Measurements from ENCODE around the gene DCDC2B. TPM values are rescaled to one million over a fixed set of nuclear protein-coding genes. Genes with fewer than 3 reads are reported as not detected.

The DCDC2B gene
- total RNA-seq, 2 donors from 2014 or later = 0.28 to 0.37 TPM

DNA sequence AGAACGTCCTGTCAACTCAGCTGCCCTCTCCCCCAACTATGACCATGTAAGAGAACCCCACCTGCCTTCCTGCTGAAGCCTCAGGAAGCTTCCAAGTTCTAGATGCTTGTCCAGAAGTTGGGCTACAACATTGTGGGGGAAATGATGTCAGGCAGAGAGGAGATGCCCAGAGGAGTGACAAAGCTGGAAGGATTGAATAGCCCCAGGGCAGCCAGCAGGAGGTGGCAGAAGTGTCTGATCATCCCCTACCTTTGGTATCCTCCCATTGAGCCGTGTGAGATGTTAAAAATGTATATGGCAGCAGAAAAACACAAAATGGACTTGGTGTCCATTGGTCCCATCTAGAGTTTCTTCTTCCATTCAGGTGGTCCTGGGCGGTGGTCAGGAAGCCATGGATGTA is 19.9 kb downstream of the DCDC2B start:
- Mint-ChIP-seq H3K9me3 (no peaks in the 10 kb centered on the region), H3K27me3 (no peaks in the 10 kb centered on the region), H3K4me1 (peaks cover 14% of the 10 kb centered on the region), H3K27ac (no peak overlapping the region), H3K4me3 (no peak overlapping the region), H3K36me3 (ENCODE audit: low read depth) (peaks cover 87% of the 10 kb centered on the region)
- ATAC-seq (replicated peaks) = no peak

DNA sequence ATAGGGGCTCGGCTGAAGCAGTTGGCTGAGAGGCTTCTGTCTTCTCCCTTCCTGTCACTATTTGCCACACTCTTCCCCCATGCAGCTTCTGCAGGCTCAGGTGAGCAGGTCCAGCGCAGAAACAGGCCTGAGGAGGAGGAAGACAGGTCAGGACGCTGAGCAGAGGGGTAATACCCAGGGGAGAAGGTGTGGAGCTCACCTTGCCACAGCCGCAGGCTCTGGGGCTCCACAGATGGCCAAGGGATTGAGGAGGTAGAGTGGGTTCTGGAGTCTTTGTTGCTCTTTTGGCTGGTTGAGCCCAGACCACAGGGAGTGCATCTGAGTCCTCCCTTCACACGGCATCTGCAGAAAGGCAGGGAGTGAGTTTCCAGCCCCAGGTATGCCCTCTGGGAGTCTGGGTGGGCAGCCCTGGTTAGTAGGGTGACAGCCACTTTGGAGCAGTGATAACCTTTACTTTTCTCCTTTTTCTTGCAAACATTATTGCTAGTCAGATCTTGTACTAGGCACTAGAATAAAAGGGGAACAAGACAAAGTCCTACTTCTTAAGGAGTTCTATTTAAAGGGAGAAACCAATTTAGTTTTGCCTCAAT is 23.0 kb downstream of the DCDC2B start:
- Mint-ChIP-seq H3K27me3 (no peaks in the 10 kb centered on the region), H3K27ac (peak overlapping the region; percentile 18), H3K9me3 (no peaks in the 10 kb centered on the region), H3K4me1 (peaks cover 7% of the 10 kb centered on the region), H3K36me3 (ENCODE audit: low read depth) (peaks cover 55% of the 10 kb centered on the region), H3K4me3 (no peak overlapping the region)
- no peak for ATAC-seq (replicated peaks)

GRCh38 chr1:32232558-32233304 is 23.8 kb downstream of the DCDC2B start:
- Mint-ChIP-seq H3K4me3 (no peak overlapping the region), H3K36me3 (ENCODE audit: low read depth) (peaks cover 47% of the 10 kb centered on the region), H3K9me3 (no peaks in the 10 kb centered on the region), H3K27me3 (no peaks in the 10 kb centered on the region), H3K27ac (peak overlapping the region; percentile 18), H3K4me1 (peaks cover 1% of the 10 kb centered on the region)
- no peak for ATAC-seq (replicated peaks)

- Mint-ChIP-seq H3K36me3 (ENCODE audit: low read depth) (peaks cover 27% of the 10 kb centered on the region), H3K27ac (no peak overlapping the region), H3K9me3 (no peaks in the 10 kb centered on the region), H3K4me3 (no peak overlapping the region), H3K27me3 (no peaks in the 10 kb centered on the region), H3K4me1 (peaks cover 5% of the 10 kb centered on the region)
- ATAC-seq (replicated peaks) = no peak
Observed at GRCh38 chr1:32234792-32235191, 25.9 kb downstream of the DCDC2B start.

- no peaks in the 10 kb centered on the region for H3K36me3 Mint-ChIP-seq (ENCODE audit: low read depth)
- H3K27me3 Mint-ChIP-seq = no peaks in the 10 kb centered on the region
- H3K4me3 Mint-ChIP-seq = peak overlapping the region; percentile 86
- H3K27ac Mint-ChIP-seq = no peak overlapping the region
- H3K9me3 Mint-ChIP-seq = no peaks in the 10 kb centered on the region
- no peak for ATAC-seq (replicated peaks)
- H3K4me1 Mint-ChIP-seq = peaks cover 5% of the 10 kb centered on the region
Observed at GRCh38 chr1:32239337-32239736, 30.4 kb downstream of the DCDC2B start.

DNA sequence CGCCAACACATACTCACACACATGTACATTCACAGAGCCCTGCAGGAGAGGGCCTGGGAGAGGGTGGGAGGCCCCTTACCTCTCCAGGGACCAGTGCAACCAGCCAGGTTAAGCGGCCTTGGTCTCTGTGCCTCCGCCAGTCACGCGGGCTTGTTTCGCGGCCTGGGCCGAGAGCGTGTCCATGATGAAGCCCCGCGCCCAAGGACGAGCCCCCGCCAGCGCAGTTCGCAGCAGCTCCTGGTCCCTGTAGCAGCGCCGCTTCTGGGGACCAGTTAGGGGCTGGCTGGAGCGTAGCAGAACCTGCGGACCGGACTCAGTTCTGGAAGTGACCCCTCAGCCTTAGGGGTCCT is 30.9 kb downstream of the DCDC2B start:
- no peaks in the 10 kb centered on the region for H3K9me3 Mint-ChIP-seq
- ATAC-seq (replicated peaks) = no peak
- peaks cover 5% of the 10 kb centered on the region for H3K4me1 Mint-ChIP-seq
- no peak overlapping the region for H3K27ac Mint-ChIP-seq
- H3K4me3 Mint-ChIP-seq = peak overlapping the region; percentile 86
- no peaks in the 10 kb centered on the region for H3K27me3 Mint-ChIP-seq
- H3K36me3 Mint-ChIP-seq (ENCODE audit: low read depth) = no peaks in the 10 kb centered on the region

DNA sequence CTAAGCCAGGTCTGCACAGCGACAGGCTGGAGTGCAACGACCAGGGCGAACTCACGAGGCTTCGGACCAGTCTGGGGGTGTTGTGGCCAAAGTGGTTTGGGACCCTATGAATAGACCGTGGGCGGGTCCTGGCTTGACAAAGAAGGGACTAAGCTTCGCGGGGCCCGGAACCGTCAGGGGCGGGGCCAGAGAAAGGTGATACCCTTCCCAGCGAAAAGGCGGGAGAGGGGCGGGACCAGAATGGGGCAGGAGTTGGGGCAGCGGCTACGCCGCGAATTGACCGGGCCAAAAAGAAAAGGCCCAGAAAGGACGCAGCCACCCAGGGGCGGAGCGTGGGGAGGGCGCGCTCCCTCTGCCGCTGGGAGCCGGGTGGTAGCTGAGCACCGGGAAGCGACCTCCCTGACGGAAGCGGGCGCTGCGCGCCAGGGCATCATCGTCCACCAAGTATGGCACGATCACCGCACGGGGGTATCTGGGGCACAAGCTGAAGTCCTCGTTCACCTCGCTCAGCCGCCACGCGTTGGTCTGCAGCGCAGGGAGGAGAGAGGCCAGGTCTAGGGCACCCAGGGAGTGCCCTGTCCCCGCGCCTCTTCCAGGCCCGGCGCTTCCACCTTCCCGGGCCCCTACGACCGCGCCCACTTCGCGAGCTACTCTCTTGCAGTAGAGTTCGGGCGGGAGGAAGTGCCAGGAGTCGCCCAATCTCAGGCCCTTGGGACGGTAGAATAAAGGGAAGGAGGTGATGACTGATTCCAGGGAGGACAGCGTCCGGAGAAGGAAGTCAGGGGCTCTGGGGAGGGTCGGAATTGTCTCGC is 31.5 kb downstream of the DCDC2B start:
- H3K27ac Mint-ChIP-seq = peak overlapping the region; percentile 38
- H3K4me3 Mint-ChIP-seq = peak overlapping the region; percentile 86
- H3K4me1 Mint-ChIP-seq = peaks cover 5% of the 10 kb centered on the region
- no peaks in the 10 kb centered on the region for H3K36me3 Mint-ChIP-seq (ENCODE audit: low read depth)
- H3K27me3 Mint-ChIP-seq = no peaks in the 10 kb centered on the region
- no peaks in the 10 kb centered on the region for H3K9me3 Mint-ChIP-seq
- ATAC-seq (replicated peaks) = peak; percentile 70

DNA sequence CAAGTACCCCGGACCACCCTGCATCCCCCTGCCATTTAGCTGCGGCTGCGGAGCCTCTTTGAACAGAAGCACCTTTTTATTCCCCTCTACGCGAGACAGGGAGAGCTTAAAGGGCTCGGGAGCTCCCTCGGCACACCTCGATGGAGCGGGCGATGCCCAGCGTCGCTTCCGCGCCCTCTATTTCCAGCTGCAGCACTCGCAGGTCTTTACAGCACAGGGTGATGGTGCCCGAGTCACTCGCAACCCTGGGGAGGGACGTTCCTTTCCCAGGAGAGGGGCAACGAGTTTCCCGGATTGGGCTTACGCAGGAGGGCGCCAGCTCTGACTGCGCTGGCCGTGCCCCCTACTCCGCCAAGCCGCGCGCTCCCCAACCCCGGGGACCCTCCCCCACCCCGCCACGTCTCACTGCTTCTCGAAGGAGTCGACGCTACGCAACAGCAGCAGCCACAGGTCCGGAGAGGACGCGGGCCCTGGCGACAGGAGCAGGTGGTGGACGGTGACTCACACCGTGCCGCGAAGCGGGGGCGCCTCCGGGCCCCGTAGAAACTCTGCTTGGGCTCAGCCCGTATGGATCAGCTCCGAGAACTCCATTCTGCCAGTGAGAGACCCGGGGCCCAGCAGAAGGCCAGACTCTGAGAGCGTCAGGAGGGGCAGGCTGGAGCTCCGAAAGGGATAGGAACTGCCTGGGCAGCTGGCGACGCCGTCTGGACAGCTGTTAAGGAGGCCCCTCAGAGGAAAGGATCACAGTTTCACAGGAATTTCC is 32.3 kb downstream of the DCDC2B start:
- peak; percentile 75 for ATAC-seq (replicated peaks)
- no peaks in the 10 kb centered on the region for H3K27me3 Mint-ChIP-seq
- H3K9me3 Mint-ChIP-seq = no peaks in the 10 kb centered on the region
- peak overlapping the region; percentile 86 for H3K4me3 Mint-ChIP-seq
- peak overlapping the region; percentile 38 for H3K27ac Mint-ChIP-seq
- H3K36me3 Mint-ChIP-seq (ENCODE audit: low read depth) = no peaks in the 10 kb centered on the region
- H3K4me1 Mint-ChIP-seq = peaks cover 5% of the 10 kb centered on the region

GRCh38 chr1:32242341-32242851 is 33.5 kb downstream of the DCDC2B start:
- H3K36me3 Mint-ChIP-seq (ENCODE audit: low read depth) = no peaks in the 10 kb centered on the region

GRCh38 chr1:32246888-32247273 is 38.0 kb downstream of the DCDC2B start, which contains the start of gene FAM167B:
Gene FAM167B, plus strand, starts transcription at chr1:32247222. Its CDS starts 200 bp downstream, at chr1:32247422.
- no peaks in the 10 kb centered on the region for H3K27me3 Mint-ChIP-seq
- H3K27ac Mint-ChIP-seq = peak within 1 kb of the TSS; percentile 93
- H3K4me3 Mint-ChIP-seq = peak within 1 kb of the TSS; percentile 99
- ATAC-seq (replicated peaks) = no peak
- peaks cover 14% of the 10 kb centered on the region for H3K36me3 Mint-ChIP-seq (ENCODE audit: low read depth)
- no peaks in the 10 kb centered on the region for H3K9me3 Mint-ChIP-seq
- peaks cover 26% of the 10 kb centered on the region for H3K4me1 Mint-ChIP-seq

More at GRCh38 chr1:32242341-32242851, 33.5 kb downstream of the DCDC2B start:
- H3K4me1 Mint-ChIP-seq = peaks cover 9% of the 10 kb centered on the region
- H3K27me3 Mint-ChIP-seq = no peaks in the 10 kb centered on the region
- H3K9me3 Mint-ChIP-seq = no peaks in the 10 kb centered on the region
- no peak for ATAC-seq (replicated peaks)
- no peak overlapping the region for H3K27ac Mint-ChIP-seq
- H3K4me3 Mint-ChIP-seq = peak overlapping the region; percentile 86

GRCh38 chr1:32247452-32247851 is 38.6 kb downstream of the DCDC2B start:
- H3K9me3 Mint-ChIP-seq = no peaks in the 10 kb centered on the region
- H3K4me3 Mint-ChIP-seq = peak overlapping the region; percentile 99
- peak overlapping the region; percentile 93 for H3K27ac Mint-ChIP-seq
- peaks cover 26% of the 10 kb centered on the region for H3K4me1 Mint-ChIP-seq
- no peaks in the 10 kb centered on the region for H3K27me3 Mint-ChIP-seq
- ATAC-seq (replicated peaks) = no peak
- peaks cover 20% of the 10 kb centered on the region for H3K36me3 Mint-ChIP-seq (ENCODE audit: low read depth)

DNA sequence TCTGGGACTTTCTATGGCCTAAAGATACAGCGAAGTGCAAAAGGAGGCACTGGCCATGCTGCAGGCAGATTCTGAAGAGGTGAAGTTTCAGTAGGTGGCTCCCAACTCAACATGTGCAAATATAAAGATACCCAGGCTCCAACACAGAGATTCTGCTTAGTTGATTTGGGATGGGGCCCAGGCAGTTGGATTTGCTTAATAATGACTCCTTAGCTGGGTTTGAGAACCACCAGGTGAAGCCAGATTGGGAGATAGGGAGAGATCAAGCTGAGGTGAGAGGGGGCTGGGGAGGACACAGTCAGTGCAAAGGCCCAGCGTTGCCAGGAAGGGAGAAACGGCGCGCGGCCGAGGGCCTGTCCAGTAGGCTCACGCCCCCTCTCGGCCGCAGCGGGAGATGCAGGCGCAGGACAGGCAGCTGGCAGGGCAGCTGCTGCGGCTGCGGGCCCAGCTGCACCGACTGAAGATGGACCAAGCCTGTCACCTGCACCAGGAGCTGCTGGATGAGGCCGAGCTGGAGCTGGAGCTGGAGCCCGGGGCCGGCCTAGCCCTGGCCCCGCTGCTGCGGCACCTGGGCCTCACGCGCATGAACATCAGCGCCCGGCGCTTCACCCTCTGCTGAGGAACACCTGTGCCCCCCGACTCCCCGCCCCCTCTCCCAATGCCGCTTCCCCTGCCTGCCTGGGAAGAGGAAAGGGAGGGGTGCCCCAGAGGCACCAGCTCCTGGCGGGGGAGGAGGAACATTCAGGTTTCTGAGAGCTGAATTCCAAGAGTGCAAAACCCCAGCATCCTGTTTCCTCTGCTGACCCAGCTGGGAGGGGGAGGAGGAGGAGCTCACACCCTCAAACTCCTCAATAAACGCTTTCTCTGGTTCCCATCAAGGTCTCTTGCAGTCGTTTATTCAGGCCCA is 39.3 kb downstream of the DCDC2B start:
- H3K36me3 Mint-ChIP-seq (ENCODE audit: low read depth) = peaks cover 28% of the 10 kb centered on the region
- peak overlapping the region; percentile 93 for H3K27ac Mint-ChIP-seq
- H3K9me3 Mint-ChIP-seq = no peaks in the 10 kb centered on the region
- H3K4me1 Mint-ChIP-seq = peaks cover 31% of the 10 kb centered on the region
- no peaks in the 10 kb centered on the region for H3K27me3 Mint-ChIP-seq
- ATAC-seq (replicated peaks) = peak; percentile 54
- H3K4me3 Mint-ChIP-seq = peak overlapping the region; percentile 99

DNA sequence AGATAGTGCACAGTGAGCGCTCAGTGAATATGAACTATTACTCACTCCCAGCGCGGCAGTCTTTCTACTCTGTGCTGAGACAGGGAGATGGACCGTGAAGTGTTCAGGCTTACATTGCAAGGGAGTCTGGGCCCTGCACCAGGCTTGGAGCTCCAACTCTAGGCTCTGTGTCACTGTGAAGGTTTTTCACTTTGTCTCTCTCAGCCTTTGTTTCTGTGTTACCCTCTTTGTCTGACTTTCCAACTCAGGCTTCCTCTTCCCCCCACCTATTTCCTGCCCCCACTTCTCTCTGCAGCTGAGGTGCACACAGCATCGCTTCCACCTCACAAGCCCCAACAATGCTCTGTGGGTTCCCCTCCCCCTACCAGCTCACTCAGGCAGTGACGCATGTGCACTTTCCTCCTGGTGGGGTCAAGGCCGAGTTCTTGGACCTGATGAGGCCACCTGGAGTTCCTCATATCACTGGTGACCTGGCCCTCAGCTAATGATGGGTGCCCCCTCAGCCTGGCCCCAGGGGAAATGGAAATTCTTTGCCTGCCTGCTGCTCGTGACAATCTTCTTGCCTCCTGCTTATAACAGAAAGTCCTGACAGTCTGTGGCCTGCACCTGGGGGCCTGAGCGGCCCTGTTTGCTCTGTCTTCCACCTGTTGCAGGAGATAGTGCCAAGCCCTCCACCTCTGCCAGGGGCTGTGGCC is 41.1 kb downstream of the DCDC2B start:
- H3K4me1 Mint-ChIP-seq = peaks cover 35% of the 10 kb centered on the region
- peak overlapping the region; percentile 99 for H3K4me3 Mint-ChIP-seq
- H3K27ac Mint-ChIP-seq = peak overlapping the region; percentile 97
- H3K36me3 Mint-ChIP-seq (ENCODE audit: low read depth) = peaks cover 43% of the 10 kb centered on the region
- peak; percentile 67 for ATAC-seq (replicated peaks)
- H3K27me3 Mint-ChIP-seq = no peaks in the 10 kb centered on the region
- H3K9me3 Mint-ChIP-seq = no peaks in the 10 kb centered on the region
